CD4-positive, alpha-beta memory T cell (primary cell): Measurements from ENCODE around the gene TMPRSS11A. TPM values are rescaled to one million over a fixed set of nuclear protein-coding genes. Genes with fewer than 3 reads are reported as not detected.

Experiments used
- CTCF ChIA-PET: fragments of 350-600 bp; sonication (Branson Sonifier 250); formaldehyde crosslinking; loops from one replicate; lab custom pipeline; 2021; ENCODE audit warnings: inconsistent platforms; ENCODE audit not compliant: partially characterized antibody; lab: Charles Lee
- POLR2A ChIA-PET: fragments of 350-600 bp; sonication (Branson Sonifier 250); formaldehyde crosslinking; loops from one replicate; lab custom pipeline; 2021; ENCODE audit not compliant: partially characterized antibody; lab: Charles Lee
- DNase-seq, 5 donors: peaks; one replicate each; pipeline versions ENCODE4 v3.0.0 to v3.0.0-alpha.2; 2020 to 2022; ENCODE audit warnings: mixed read lengths in 1 of 5
- H3K27ac ChIP-seq: one replicate; pipeline ENCODE4 v1.7.0; 2013; ENCODE audit warnings: low read depth, low read length
- H3K27me3 ChIP-seq: 2 replicates; pipeline ENCODE4 v1.7.0; 2013; ENCODE audit warnings: mild to moderate bottlenecking, low read length, moderate library complexity; ENCODE audit not compliant: insufficient read depth
- H3K36me3 ChIP-seq: 2 replicates; pipeline ENCODE4 v1.7.0; 2013; ENCODE audit warnings: mild to moderate bottlenecking, low read length, moderate library complexity; ENCODE audit not compliant: insufficient read depth
- H3K4me1 ChIP-seq: 2 replicates; pipeline ENCODE4 v1.7.0; 2013; ENCODE audit warnings: mild to moderate bottlenecking, low read length, moderate library complexity; ENCODE audit not compliant: insufficient read depth
- H3K4me3 ChIP-seq, 2 donors: one replicate each; pipeline ENCODE4 v1.7.0; 2013; ENCODE audit warnings: low read length in 2 of 2, mild to moderate bottlenecking in 1 of 2
- H3K9me3 ChIP-seq, 2 donors: one replicate each; pipeline ENCODE4 v1.7.0; 2013; ENCODE audit warnings: low read length in 2 of 2, control low read depth in 1 of 2; ENCODE audit not compliant: control insufficient read depth in 1 of 2
- H3K27ac Mint-ChIP-seq, 7 donors: one replicate each; pipeline ENCODE4 v1.8.0; 2020 to 2021; ENCODE audit warnings: mixed read lengths in 7 of 7, mild to moderate bottlenecking in 6 of 7, inconsistent platforms in 3 of 7, moderate library complexity in 3 of 7
- H3K27me3 Mint-ChIP-seq, 2 donors: one replicate each; pipeline ENCODE4 v1.8.0; 2020 to 2021; ENCODE audit warnings: mixed read lengths in 2 of 2
- H3K36me3 Mint-ChIP-seq, 2 donors: one replicate each; pipeline ENCODE4 v1.8.0; 2020 to 2021; ENCODE audit warnings: mixed read lengths in 2 of 2, inconsistent platforms in 1 of 2, mild to moderate bottlenecking in 1 of 2
- H3K4me1 Mint-ChIP-seq, 4 donors: one replicate each; pipeline ENCODE4 v1.8.0; 2020 to 2021; ENCODE audit warnings: mixed read lengths in 4 of 4, mild to moderate bottlenecking in 1 of 4
- H3K4me3 Mint-ChIP-seq, 8 donors: one replicate each; pipeline ENCODE4 v1.8.0; 2020 to 2021; ENCODE audit warnings: mixed read lengths in 8 of 8, mild to moderate bottlenecking in 7 of 8, moderate library complexity in 6 of 8, inconsistent platforms in 3 of 8
- H3K9me3 Mint-ChIP-seq, 8 donors: one replicate each; pipeline ENCODE4 v1.8.0; 2020 to 2021; ENCODE audit warnings: mixed read lengths in 8 of 8, mild to moderate bottlenecking in 5 of 8, inconsistent platforms in 3 of 8, moderate library complexity in 1 of 8
- intact Hi-C: fragments of 100-400 bp; cut with micrococcal nuclease; formaldehyde crosslinking; loops from one replicate; pipeline ENCODE4 v1.15.1; 2023
- polyA plus RNA-seq, 2 donors: library from polyadenylated mRNA; unstranded; fragments of 300-500 nt; fragmentation: Illumina TruSeq; gene quantifications; one replicate each; pipeline ENCODE4 v1.2.3, GENCODE V29; 2021
- total RNA-seq, 2 experiments: library from RNA; stranded (reverse); gene quantifications; one replicate each; pipeline ENCODE4 v1.2.3, GENCODE V29; 2021

The TMPRSS11A gene
- total and polyA plus RNA-seq, 4 experiments from 2014 or later: not detected

GRCh38 chr4:67891645-67892044 lies 71.6 kb downstream of the TMPRSS11A start:
- Histone ChIP-seq H3K4me1 (no peaks in the 10 kb centered on the region), H3K4me3 (no peak overlapping the region), H3K36me3 (no peaks in the 10 kb centered on the region), H3K27me3 (no peaks in the 10 kb centered on the region), H3K27ac (no peak overlapping the region), H3K9me3 (no peaks in the 10 kb centered on the region)
- intact Hi-C loops: no loop called here
- no peak for DNase-seq
- CTCF ChIA-PET: no interaction called here
- Mint-ChIP-seq H3K4me3 (peak overlapping the region in 1 of 8 donors; percentile 32), H3K27me3 (peaks cover 0 to 1% of the 10 kb centered on the region in 2 donors), H3K4me1 (peaks cover 0 to 2% (median 0%) of the 10 kb centered on the region in 4 donors), H3K27ac (no peak overlapping the region), H3K36me3 (no peaks in the 10 kb centered on the region), H3K9me3 (peaks cover 0 to 6% (median 3%) of the 10 kb centered on the region in 8 donors)
- POLR2A ChIA-PET: no interaction called here

GRCh38 chr4:67886281-67886680 lies 77.0 kb downstream of the TMPRSS11A start:
- H3K27ac Mint-ChIP-seq: no peak overlapping the region
- Histone ChIP-seq H3K36me3 (no peaks in the 10 kb centered on the region), H3K4me1 (no peaks in the 10 kb centered on the region), H3K27ac (no peak overlapping the region), H3K27me3 (no peaks in the 10 kb centered on the region), H3K9me3 (no peaks in the 10 kb centered on the region), H3K4me3 (no peak overlapping the region)
- no peaks in the 10 kb centered on the region for H3K4me1 Mint-ChIP-seq
- H3K27me3 Mint-ChIP-seq: peaks cover 2 to 3% of the 10 kb centered on the region in 2 donors
- ChIA-PET CTCF (no interaction called here), POLR2A (no interaction called here)
- DNase-seq: no peak
- H3K36me3 Mint-ChIP-seq: no peaks in the 10 kb centered on the region
- H3K9me3 Mint-ChIP-seq: peaks cover 0 to 6% (median 2%) of the 10 kb centered on the region in 8 donors
- no peak overlapping the region for H3K4me3 Mint-ChIP-seq
- intact Hi-C loops: no loop called here

- Histone ChIP-seq H3K9me3 (no peaks in the 10 kb centered on the region), H3K36me3 (no peaks in the 10 kb centered on the region), H3K4me1 (no peaks in the 10 kb centered on the region), H3K4me3 (no peak overlapping the region), H3K27me3 (no peaks in the 10 kb centered on the region), H3K27ac (no peak overlapping the region)
- POLR2A ChIA-PET: no interaction called here
- Mint-ChIP-seq H3K4me1 (no peaks in the 10 kb centered on the region), H3K4me3 (no peak overlapping the region), H3K27me3 (peaks cover 2 to 3% of the 10 kb centered on the region in 2 donors), H3K36me3 (no peaks in the 10 kb centered on the region), H3K27ac (no peak overlapping the region), H3K9me3 (peaks cover 0 to 6% (median 1%) of the 10 kb centered on the region in 8 donors)
- no peak for DNase-seq
- CTCF ChIA-PET: no interaction called here
- intact Hi-C loops: no loop called here
These were observed 77.5 kb downstream of the TMPRSS11A start for GRCh38 chr4:67885762-67886161.

- peaks cover 2 to 3% of the 10 kb centered on the region in 2 donors for H3K27me3 Mint-ChIP-seq
- H3K27ac ChIP-seq: no peak overlapping the region
- no peak for DNase-seq
- H3K4me1 Mint-ChIP-seq: no peaks in the 10 kb centered on the region
- no peak overlapping the region for H3K4me3 Mint-ChIP-seq
- ChIA-PET POLR2A (no interaction called here), CTCF (no interaction called here)
- H3K4me1 ChIP-seq: no peaks in the 10 kb centered on the region
- no peak overlapping the region for H3K27ac Mint-ChIP-seq
- no peaks in the 10 kb centered on the region for H3K36me3 Mint-ChIP-seq
- H3K9me3 ChIP-seq: no peaks in the 10 kb centered on the region
- no peak overlapping the region for H3K4me3 ChIP-seq
- no peaks in the 10 kb centered on the region for H3K27me3 ChIP-seq
- H3K9me3 Mint-ChIP-seq: peaks cover 0 to 4% (median 0%) of the 10 kb centered on the region in 8 donors
- intact Hi-C loops: no loop called here
- no peaks in the 10 kb centered on the region for H3K36me3 ChIP-seq
These were observed 78.6 kb downstream of the TMPRSS11A start for GRCh38 chr4:67884701-67885100.

GRCh38 chr4:67883902-67884301 lies 79.4 kb downstream of the TMPRSS11A start, which contains the start of gene TMPRSS11D:
Gene TMPRSS11D, minus strand, starts transcription at chr4:67884002. Its CDS starts 69 bp downstream, at chr4:67883933.
- no peaks in the 10 kb centered on the region for H3K36me3 Mint-ChIP-seq
- Histone ChIP-seq H3K27ac (no peak within 1 kb of the TSS), H3K36me3 (no peaks in the 10 kb centered on the region), H3K9me3 (no peaks in the 10 kb centered on the region), H3K4me3 (no peak within 1 kb of the TSS), H3K27me3 (no peaks in the 10 kb centered on the region), H3K4me1 (no peaks in the 10 kb centered on the region)
- no peak within 1 kb of the TSS for H3K27ac Mint-ChIP-seq
- intact Hi-C loops: no loop called here
- DNase-seq: no peak
- CTCF ChIA-PET: no interaction called here
- peaks cover 0 to 7% (median 0%) of the 10 kb centered on the region in 8 donors for H3K9me3 Mint-ChIP-seq
- POLR2A ChIA-PET: no interaction called here
- H3K4me3 Mint-ChIP-seq: no peak within 1 kb of the TSS
- H3K4me1 Mint-ChIP-seq: no peaks in the 10 kb centered on the region
- peaks cover 2 to 3% of the 10 kb centered on the region in 2 donors for H3K27me3 Mint-ChIP-seq

GRCh38 chr4:67883458-67883857 lies 79.8 kb downstream of the TMPRSS11A start:
- Mint-ChIP-seq H3K36me3 (no peaks in the 10 kb centered on the region), H3K27me3 (peaks cover 2 to 3% of the 10 kb centered on the region in 2 donors), H3K4me1 (no peaks in the 10 kb centered on the region), H3K4me3 (no peak overlapping the region), H3K9me3 (peaks cover 0 to 7% (median 0%) of the 10 kb centered on the region in 8 donors), H3K27ac (no peak overlapping the region)
- Histone ChIP-seq H3K4me1 (no peaks in the 10 kb centered on the region), H3K4me3 (no peak overlapping the region), H3K27me3 (no peaks in the 10 kb centered on the region), H3K36me3 (no peaks in the 10 kb centered on the region), H3K9me3 (no peaks in the 10 kb centered on the region), H3K27ac (no peak overlapping the region)
- DNase-seq: no peak
- ChIA-PET POLR2A (no interaction called here), CTCF (no interaction called here)
- intact Hi-C loops: no loop called here

GRCh38 chr4:67880866-67881610 lies 82.3 kb downstream of the TMPRSS11A start:
- Histone ChIP-seq H3K27ac (no peak overlapping the region), H3K36me3 (no peaks in the 10 kb centered on the region), H3K27me3 (no peaks in the 10 kb centered on the region), H3K4me3 (no peak overlapping the region), H3K9me3 (no peaks in the 10 kb centered on the region), H3K4me1 (no peaks in the 10 kb centered on the region)
- H3K4me1 Mint-ChIP-seq: no peaks in the 10 kb centered on the region
- H3K4me3 Mint-ChIP-seq: no peak overlapping the region
- H3K27me3 Mint-ChIP-seq: peaks cover 5 to 6% of the 10 kb centered on the region in 2 donors
- peaks cover 0 to 4% (median under 1%) of the 10 kb centered on the region in 8 donors for H3K9me3 Mint-ChIP-seq
- POLR2A ChIA-PET: no interaction called here
- DNase-seq: no peak
- H3K27ac Mint-ChIP-seq: no peak overlapping the region
- CTCF ChIA-PET: no interaction called here
- no peaks in the 10 kb centered on the region for H3K36me3 Mint-ChIP-seq
- intact Hi-C loops: no loop called here
